Smooth muscle cell (in vitro differentiated cells): ENCODE data around the gene KDM4C. TPM values are rescaled to one million over a fixed set of nuclear protein-coding genes. Genes with fewer than 3 reads are reported as not detected.

Experiments
- DNase-seq: peaks from one replicate; lab custom pipeline; 2025; ENCODE audit not compliant: unreplicated experiment; lab: John Stamatoyannopoulos, UW
- H2AFZ ChIP-seq: fragments of 200-600 bp; sonication (generic); 2 replicates; pipeline ENCODE4 v1.6.0; 2016; ENCODE audit warnings: antibody characterized with exemption, low read depth, mild to moderate bottlenecking
- H3F3A ChIP-seq: fragments of 200-600 bp; sonication (generic); 2 replicates; pipeline ENCODE4 v1.6.0; 2017; ENCODE audit warnings: antibody characterized with exemption, low read depth
- H3K27ac ChIP-seq: fragments of 200-600 bp; sonication (generic); 2 replicates; pipeline ENCODE4 v1.5.1; 2016; ENCODE audit warnings: low read depth, mild to moderate bottlenecking
- H3K27me3 ChIP-seq: fragments of 200-600 bp; sonication (generic); 2 replicates; pipeline ENCODE4 v1.6.1; 2016; ENCODE audit warnings: low read depth, mild to moderate bottlenecking
- H3K36me3 ChIP-seq: fragments of 200-600 bp; sonication (generic); 2 replicates; pipeline ENCODE4 v1.5.1; 2016; ENCODE audit warnings: low read depth
- H3K4me1 ChIP-seq: fragments of 200-600 bp; sonication (generic); 2 replicates; pipeline ENCODE4 v1.5.1; 2016; ENCODE audit warnings: low read depth
- H3K4me2 ChIP-seq: fragments of 200-600 bp; sonication (generic); 2 replicates; pipeline ENCODE4 v1.6.0; 2016; ENCODE audit warnings: mild to moderate bottlenecking
- H3K4me3 ChIP-seq: fragments of 200-600 bp; sonication (generic); 2 replicates; pipeline ENCODE4 v1.5.1; 2016; ENCODE audit warnings: mild to moderate bottlenecking
- H3K79me2 ChIP-seq: fragments of 200-600 bp; sonication (generic); 2 replicates; pipeline ENCODE4 v1.6.0; 2016; ENCODE audit warnings: low read depth, mild to moderate bottlenecking
- H3K9ac ChIP-seq: fragments of 200-600 bp; sonication (generic); 2 replicates; pipeline ENCODE4 v1.6.0; 2016; ENCODE audit warnings: low read depth
- H3K9me3 ChIP-seq: fragments of 200-600 bp; sonication (generic); replicated peaks from 2 replicates; pipeline ENCODE4 v1.5.1; 2016; ENCODE audit warnings: low read depth
- H4K20me1 ChIP-seq: fragments of 200-600 bp; sonication (generic); 2 replicates; pipeline ENCODE4 v1.6.0; 2016; ENCODE audit warnings: low read depth
- WGBS: methylation state at CpG from one replicate; pipeline ENCODE4 v1.1.7; 2016; ENCODE audit warnings: low lambda C conversion rate; 5-methylcytosine and 5-hydroxymethylcytosine counted together
- polyA plus RNA-seq: library from polyadenylated mRNA; unstranded; fragments of >200 nt; fragmentation: Nextera tagmentation; extraction: Ambion mirVana; gene quantifications from 2 replicates; pipeline ENCODE4 v1.2.1, GENCODE V29; 2016
- total RNA-seq: library from RNA; depleted of rRNA; stranded (reverse); fragments of >200 nt; gene quantifications from 2 replicates; pipeline ENCODE4 v1.2.3, GENCODE V29; 2014
- TF ChIP-seq, protein P1 (sequence below): fragments of 200-600 bp; sonication (generic); IDR thresholded peaks from 2 replicates; pipeline ENCODE4 v1.5.1; 2017; ENCODE audit warnings: borderline replicate concordance, mild to moderate bottlenecking, antibody characterized with exemption; ENCODE audit not compliant: insufficient read depth, poor library complexity, severe bottlenecking

Gene KDM4C
- total and polyA plus RNA-seq, 2 experiments from 2014 or later = 7.5 to 20.2 TPM

- 79% methylated on average over 5 of the region's 5 CpGs for WGBS
- Histone ChIP-seq H3K27ac (no peak overlapping the region), H3K4me2 (no peak overlapping the region), H2AFZ (no peak overlapping the region), H3K4me3 (no peak overlapping the region), H3K4me1 (no peaks in the 10 kb centered on the region), H3K9ac (no peak overlapping the region), H3K36me3 (no peaks in the 10 kb centered on the region), H3F3A (no peaks in the 10 kb centered on the region), H3K27me3 (no peaks in the 10 kb centered on the region), H4K20me1 (no peaks in the 10 kb centered on the region), H3K9me3 (no peaks in the 10 kb centered on the region), H3K79me2 (no peaks in the 10 kb centered on the region)
- TF ChIP-seq, protein P1, sequence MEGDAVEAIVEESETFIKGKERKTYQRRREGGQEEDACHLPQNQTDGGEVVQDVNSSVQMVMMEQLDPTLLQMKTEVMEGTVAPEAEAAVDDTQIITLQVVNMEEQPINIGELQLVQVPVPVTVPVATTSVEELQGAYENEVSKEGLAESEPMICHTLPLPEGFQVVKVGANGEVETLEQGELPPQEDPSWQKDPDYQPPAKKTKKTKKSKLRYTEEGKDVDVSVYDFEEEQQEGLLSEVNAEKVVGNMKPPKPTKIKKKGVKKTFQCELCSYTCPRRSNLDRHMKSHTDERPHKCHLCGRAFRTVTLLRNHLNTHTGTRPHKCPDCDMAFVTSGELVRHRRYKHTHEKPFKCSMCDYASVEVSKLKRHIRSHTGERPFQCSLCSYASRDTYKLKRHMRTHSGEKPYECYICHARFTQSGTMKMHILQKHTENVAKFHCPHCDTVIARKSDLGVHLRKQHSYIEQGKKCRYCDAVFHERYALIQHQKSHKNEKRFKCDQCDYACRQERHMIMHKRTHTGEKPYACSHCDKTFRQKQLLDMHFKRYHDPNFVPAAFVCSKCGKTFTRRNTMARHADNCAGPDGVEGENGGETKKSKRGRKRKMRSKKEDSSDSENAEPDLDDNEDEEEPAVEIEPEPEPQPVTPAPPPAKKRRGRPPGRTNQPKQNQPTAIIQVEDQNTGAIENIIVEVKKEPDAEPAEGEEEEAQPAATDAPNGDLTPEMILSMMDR = no peak
- no peak for DNase-seq
These were observed 228.5 kb downstream of the KDM4C start for GRCh38 chr9:6986141-6986815.

GRCh38 chr9:6987381-6987780 is 229.6 kb downstream of the KDM4C start:
- Histone ChIP-seq H3K27ac (no peak overlapping the region), H3F3A (no peaks in the 10 kb centered on the region), H3K9ac (no peak overlapping the region), H3K79me2 (no peaks in the 10 kb centered on the region), H4K20me1 (no peaks in the 10 kb centered on the region), H3K4me2 (no peak overlapping the region), H2AFZ (no peak overlapping the region), H3K4me1 (no peaks in the 10 kb centered on the region), H3K27me3 (no peaks in the 10 kb centered on the region), H3K4me3 (no peak overlapping the region), H3K36me3 (no peaks in the 10 kb centered on the region), H3K9me3 (no peaks in the 10 kb centered on the region)
- WGBS = 61% methylated on average over 3 of the region's 3 CpGs
- DNase-seq = no peak
- TF ChIP-seq, protein P1 = no peak

DNA sequence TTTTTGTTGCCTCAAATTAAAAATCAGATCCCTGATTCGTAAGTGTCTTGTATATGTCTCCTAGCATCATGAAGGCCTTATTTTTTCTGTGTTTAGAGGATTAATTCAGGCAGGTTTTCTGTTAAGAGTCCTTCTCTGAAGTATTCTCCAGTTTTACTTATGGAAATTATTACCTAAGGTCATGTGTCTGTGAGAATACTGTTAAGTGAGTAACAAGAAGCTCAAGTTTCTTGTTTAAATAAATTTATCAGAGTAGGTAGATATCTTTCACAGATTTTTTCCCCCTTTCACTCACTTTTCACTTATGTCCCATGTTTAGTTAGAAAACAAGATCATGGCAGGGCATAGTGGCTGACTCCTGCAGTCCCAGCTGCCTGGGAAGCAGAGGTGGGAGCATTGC is 233.6 kb downstream of the KDM4C start:
- Histone ChIP-seq H4K20me1 (no peaks in the 10 kb centered on the region), H3K4me3 (no peak overlapping the region), H3K36me3 (no peaks in the 10 kb centered on the region), H3K9me3 (no peaks in the 10 kb centered on the region), H3K27ac (no peak overlapping the region), H3K4me1 (no peaks in the 10 kb centered on the region), H3K4me2 (no peak overlapping the region), H3F3A (no peaks in the 10 kb centered on the region), H3K79me2 (no peaks in the 10 kb centered on the region), H3K27me3 (no peaks in the 10 kb centered on the region), H3K9ac (no peak overlapping the region), H2AFZ (no peak overlapping the region)
- TF ChIP-seq, protein P1 = no peak
- no peak for DNase-seq
- 100% methylated on average over 1 of the region's 1 CpG for WGBS
